Measurements from ENCODE around the gene CCDC191. TPM values are rescaled to one million over a fixed set of nuclear protein-coding genes. Genes with fewer than 3 reads are reported as not detected.

Gene CCDC191
- total and polyA plus RNA-seq, 10 donors, result 4.2 to 11.0 (median 8.2) TPM

GRCh38 chr3:114083112-114083511, 26.8 kb upstream of the CCDC191 start:
- H3K4me3 ChIP-seq, result no peak overlapping the region
- H3K36me3 ChIP-seq, result peaks cover 0 to 100% (median 69%) of the 10 kb centered on the region in 6 donors
- no peak overlapping the region for H3K27ac ChIP-seq
- peaks cover 0 to 6% (median 0%) of the 10 kb centered on the region in 6 donors for H3K4me1 ChIP-seq
- DNase-seq, result no peak
- no peaks in the 10 kb centered on the region for H3K9me3 ChIP-seq
- intact Hi-C loops (cut with DNase I; ENCODE audit: low total_unique reads), result no loop called here
- no peaks in the 10 kb centered on the region for H3K27me3 ChIP-seq (replicated peaks in 1 of 7)
- no peak for TF ChIP-seq CTCF (IDR thresholded peaks at IDR 0.05 in 8 of 11, conservative IDR thresholded peaks at IDR 0.05 in 3 of 11)
- no peak for TF ChIP-seq POLR2A (IDR thresholded peaks at IDR 0.05)
- no peak for TF ChIP-seq POLR2AphosphoS5 (IDR thresholded peaks at IDR 0.05)
- 89 to 100% (median 97%) methylated on average over 2 of the region's 2 CpGs for WGBS, 5 donors

- no peaks in the 10 kb centered on the region for H3K27me3 ChIP-seq (replicated peaks in 1 of 7)
- TF ChIP-seq POLR2A (IDR thresholded peaks at IDR 0.05) (no peak), CTCF (IDR thresholded peaks at IDR 0.05 in 8 of 11, conservative IDR thresholded peaks at IDR 0.05 in 3 of 11) (no peak), POLR2AphosphoS5 (IDR thresholded peaks at IDR 0.05) (no peak)
- DNase-seq, result no peak
- peaks cover 0 to 6% (median 0%) of the 10 kb centered on the region in 6 donors for H3K4me1 ChIP-seq
- peak overlapping the region in 2 of 8 donors; percentile 31 to 65 for H3K27ac ChIP-seq
- H3K9me3 ChIP-seq, result no peaks in the 10 kb centered on the region
- peaks cover 0 to 100% (median 69%) of the 10 kb centered on the region in 6 donors for H3K36me3 ChIP-seq
- intact Hi-C loops (cut with DNase I; ENCODE audit: low total_unique reads), result no loop called here
- H3K4me3 ChIP-seq, result peak overlapping the region in 2 of 8 donors; percentile 17 to 43
Measured at GRCh38 chr3:114081037-114081436, 24.7 kb upstream of the CCDC191 start.

- Histone ChIP-seq H3K4me1 (peaks cover 0 to 6% (median 0%) of the 10 kb centered on the region in 6 donors), H3K27ac (peak overlapping the region in 7 of 8 donors; percentile 2 to 65 (median 43)), H3K9me3 (no peaks in the 10 kb centered on the region), H3K4me3 (peak overlapping the region in 5 of 8 donors; percentile 2 to 43 (median 15)), H3K27me3 (replicated peaks in 1 of 7) (no peaks in the 10 kb centered on the region), H3K36me3 (peaks cover 0 to 100% (median 67%) of the 10 kb centered on the region in 6 donors)
- intact Hi-C loops (cut with DNase I; ENCODE audit: low total_unique reads), result no loop called here
- TF ChIP-seq POLR2AphosphoS5 (IDR thresholded peaks at IDR 0.05) (no peak), POLR2A (IDR thresholded peaks at IDR 0.05) (no peak), CTCF (IDR thresholded peaks at IDR 0.05 in 8 of 11, conservative IDR thresholded peaks at IDR 0.05 in 3 of 11) (no peak)
- no peak for DNase-seq
Measured at GRCh38 chr3:114080201-114080600, 23.9 kb upstream of the CCDC191 start.

- H3K4me3 ChIP-seq, result peak overlapping the region in 4 of 8 donors; percentile 2 to 43 (median 16)
- TF ChIP-seq POLR2AphosphoS5 (IDR thresholded peaks at IDR 0.05) (no peak), CTCF (IDR thresholded peaks at IDR 0.05 in 8 of 11, conservative IDR thresholded peaks at IDR 0.05 in 3 of 11) (no peak), POLR2A (IDR thresholded peaks at IDR 0.05) (no peak)
- H3K27ac ChIP-seq, result peak overlapping the region in 7 of 8 donors; percentile 2 to 65 (median 43)
- intact Hi-C loops (cut with DNase I; ENCODE audit: low total_unique reads), result no loop called here
- H3K4me1 ChIP-seq, result peaks cover 0 to 6% (median 0%) of the 10 kb centered on the region in 6 donors
- WGBS, 5 donors, result 56 to 83% (median 74%) methylated on average over 5 of the region's 5 CpGs
- DNase-seq, result no peak
- no peaks in the 10 kb centered on the region for H3K27me3 ChIP-seq (replicated peaks in 1 of 7)
- H3K9me3 ChIP-seq, result no peaks in the 10 kb centered on the region
- peaks cover 0 to 100% (median 65%) of the 10 kb centered on the region in 6 donors for H3K36me3 ChIP-seq
Measured at GRCh38 chr3:114079761-114080160, 23.4 kb upstream of the CCDC191 start.
